GM12873 (cell line): ENCODE measurements around the gene DENND5A.

Experiments
- TF ChIP-seq, protein P1 (sequence below): IDR thresholded peaks from 2 replicates; pipeline ENCODE4 v1.5.1; 2012; ENCODE audit warnings: low read depth, mild to moderate bottlenecking, moderate library complexity, low read length, control low read depth; ENCODE audit not compliant: insufficient read depth; ENCODE audit errors: missing control alignments

Gene DENND5A

GRCh38 chr11:9109858-9110731, 155.1 kb downstream of the DENND5A start:
- TF ChIP-seq, protein P1, sequence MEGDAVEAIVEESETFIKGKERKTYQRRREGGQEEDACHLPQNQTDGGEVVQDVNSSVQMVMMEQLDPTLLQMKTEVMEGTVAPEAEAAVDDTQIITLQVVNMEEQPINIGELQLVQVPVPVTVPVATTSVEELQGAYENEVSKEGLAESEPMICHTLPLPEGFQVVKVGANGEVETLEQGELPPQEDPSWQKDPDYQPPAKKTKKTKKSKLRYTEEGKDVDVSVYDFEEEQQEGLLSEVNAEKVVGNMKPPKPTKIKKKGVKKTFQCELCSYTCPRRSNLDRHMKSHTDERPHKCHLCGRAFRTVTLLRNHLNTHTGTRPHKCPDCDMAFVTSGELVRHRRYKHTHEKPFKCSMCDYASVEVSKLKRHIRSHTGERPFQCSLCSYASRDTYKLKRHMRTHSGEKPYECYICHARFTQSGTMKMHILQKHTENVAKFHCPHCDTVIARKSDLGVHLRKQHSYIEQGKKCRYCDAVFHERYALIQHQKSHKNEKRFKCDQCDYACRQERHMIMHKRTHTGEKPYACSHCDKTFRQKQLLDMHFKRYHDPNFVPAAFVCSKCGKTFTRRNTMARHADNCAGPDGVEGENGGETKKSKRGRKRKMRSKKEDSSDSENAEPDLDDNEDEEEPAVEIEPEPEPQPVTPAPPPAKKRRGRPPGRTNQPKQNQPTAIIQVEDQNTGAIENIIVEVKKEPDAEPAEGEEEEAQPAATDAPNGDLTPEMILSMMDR = no peak

DNA sequence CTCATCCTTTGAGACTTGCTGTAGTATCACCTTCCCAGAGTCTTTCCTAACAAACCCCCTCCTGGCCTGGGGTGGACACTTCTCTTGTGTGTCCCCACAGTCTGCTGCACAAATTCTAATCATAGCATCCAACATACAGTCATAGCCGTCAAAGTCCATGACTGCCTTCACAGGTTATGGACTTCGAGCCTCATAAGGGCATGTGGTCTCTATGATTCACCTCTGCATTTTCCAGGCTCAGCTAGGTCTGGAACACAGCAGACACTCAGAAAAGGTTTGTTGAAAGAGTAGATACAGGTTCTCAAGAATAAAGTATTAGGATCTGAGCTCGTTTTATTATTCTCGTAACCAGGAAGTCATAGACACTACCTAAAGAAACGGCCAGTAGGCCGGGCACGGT, 160.6 kb downstream of the DENND5A start:
- TF ChIP-seq, protein P1 = no peak

DNA sequence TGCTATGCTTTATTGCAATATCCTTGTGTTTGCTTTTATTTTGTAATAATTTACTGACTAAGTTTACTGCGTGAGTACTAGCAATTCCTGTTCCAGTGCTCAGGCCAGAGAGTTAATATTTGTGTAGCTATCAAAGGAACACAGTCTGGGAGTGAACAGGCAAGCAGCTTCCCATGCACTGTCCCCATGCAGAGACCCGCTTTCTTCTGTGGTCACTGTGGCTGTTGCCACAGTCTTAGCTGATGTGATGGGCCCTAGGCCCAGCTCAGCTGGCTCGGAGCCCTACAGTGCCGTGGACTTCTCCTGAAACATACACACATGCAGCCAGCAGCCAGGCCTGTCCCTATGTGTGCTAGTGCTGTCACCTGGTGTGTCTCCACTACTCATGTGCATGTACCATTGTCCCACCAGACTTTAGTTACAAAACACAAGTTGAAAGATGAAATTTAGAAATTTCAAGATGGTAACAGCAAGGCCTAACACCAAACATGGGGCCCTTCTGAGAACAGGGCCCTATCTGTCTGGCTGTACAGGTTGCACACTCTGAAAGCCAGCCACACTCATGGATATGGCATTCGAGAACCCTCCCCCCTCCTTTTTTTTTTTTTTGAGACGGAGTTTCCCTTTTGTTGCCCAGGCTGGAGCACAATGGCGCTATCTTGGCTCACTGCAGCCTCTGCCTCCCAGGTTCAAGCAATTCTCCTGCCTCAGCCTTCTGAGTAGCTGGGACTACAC, 161.4 kb downstream of the DENND5A start:
- TF ChIP-seq, protein P1 = no peak

DNA sequence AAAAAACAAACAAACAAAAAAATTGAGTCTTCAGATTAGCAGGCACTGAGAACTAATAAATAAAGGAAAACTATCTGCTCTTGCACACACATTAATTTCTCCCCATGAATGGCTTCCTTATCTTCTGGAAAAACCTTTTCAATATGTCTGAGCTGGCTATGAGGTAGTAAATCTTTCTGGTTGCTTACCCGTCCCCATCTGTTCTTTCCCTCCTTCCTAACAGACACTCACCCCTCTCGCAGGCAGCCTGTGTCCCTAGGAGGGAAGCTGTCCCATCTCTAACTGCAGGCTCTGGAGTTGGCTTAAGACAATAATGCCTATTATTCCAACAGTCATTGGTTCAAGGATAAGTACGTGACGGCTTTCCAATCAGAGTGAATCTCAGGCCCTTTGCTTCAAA, 165.5 kb downstream of the DENND5A start:
- TF ChIP-seq, protein P1 = no peak

DNA sequence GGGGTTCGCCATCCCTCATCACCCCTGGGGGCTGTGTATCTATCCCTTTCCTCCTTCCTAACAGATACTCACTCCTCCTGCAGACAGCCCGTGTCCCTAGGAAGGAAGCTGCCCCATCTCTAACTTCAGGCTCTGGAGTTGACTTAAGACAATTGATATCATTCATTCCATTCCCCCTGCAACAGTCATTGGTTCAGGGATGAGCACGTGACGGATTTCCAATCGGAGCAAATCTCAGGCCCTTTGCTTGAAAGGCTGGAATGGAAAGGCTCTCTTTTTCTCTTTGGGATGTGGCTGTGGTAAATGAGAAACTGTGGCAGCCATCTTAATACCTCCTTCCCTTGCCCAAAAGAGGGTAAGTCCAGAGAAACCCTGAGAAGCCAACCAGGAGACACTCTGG, 168.7 kb downstream of the DENND5A start:
- TF ChIP-seq, protein P1 = no peak

GRCh38 chr11:9095421-9095820, 169.7 kb downstream of the DENND5A start:
- TF ChIP-seq, protein P1 = peak; percentile 39

DNA sequence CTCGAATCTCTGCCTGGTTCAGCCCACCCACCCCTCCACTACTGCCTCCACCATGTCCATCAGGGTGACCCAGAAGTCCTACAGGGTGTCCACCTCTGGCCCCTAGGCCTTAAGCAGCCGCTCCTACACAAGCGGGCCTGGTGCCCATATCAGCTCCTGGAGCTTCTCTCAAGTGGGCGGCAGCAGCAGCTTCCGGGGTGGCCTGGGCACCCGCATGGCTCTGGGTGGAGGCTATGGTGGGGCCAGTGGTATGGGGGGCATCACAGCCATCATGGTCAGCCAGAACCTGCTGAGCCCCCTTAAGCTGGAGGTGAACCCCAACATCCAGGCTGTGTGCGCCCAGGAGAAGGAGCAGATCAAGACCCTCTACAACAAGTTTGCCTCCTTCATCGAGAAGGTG, 170.7 kb downstream of the DENND5A start:
- TF ChIP-seq, protein P1 = no peak
